Smooth muscle cell (in vitro differentiated cells): ENCODE data around the gene GUK1. TPM values are rescaled to one million over a fixed set of nuclear protein-coding genes. Genes with fewer than 3 reads are reported as not detected.
A peak's percentile ranks its signal among the peaks of the same experiment; 100 is the strongest.

Experiments
- DNase-seq: peaks from one replicate; lab custom pipeline; 2025; ENCODE audit not compliant: unreplicated experiment; lab: John Stamatoyannopoulos, UW
- H2AFZ ChIP-seq: fragments of 200-600 bp; sonication (generic); 2 replicates; pipeline ENCODE4 v1.6.0; 2016; ENCODE audit warnings: antibody characterized with exemption, low read depth, mild to moderate bottlenecking
- H3F3A ChIP-seq: fragments of 200-600 bp; sonication (generic); 2 replicates; pipeline ENCODE4 v1.6.0; 2017; ENCODE audit warnings: antibody characterized with exemption, low read depth
- H3K27ac ChIP-seq: fragments of 200-600 bp; sonication (generic); 2 replicates; pipeline ENCODE4 v1.5.1; 2016; ENCODE audit warnings: low read depth, mild to moderate bottlenecking
- H3K27me3 ChIP-seq: fragments of 200-600 bp; sonication (generic); 2 replicates; pipeline ENCODE4 v1.6.1; 2016; ENCODE audit warnings: low read depth, mild to moderate bottlenecking
- H3K36me3 ChIP-seq: fragments of 200-600 bp; sonication (generic); 2 replicates; pipeline ENCODE4 v1.5.1; 2016; ENCODE audit warnings: low read depth
- H3K4me1 ChIP-seq: fragments of 200-600 bp; sonication (generic); 2 replicates; pipeline ENCODE4 v1.5.1; 2016; ENCODE audit warnings: low read depth
- H3K4me2 ChIP-seq: fragments of 200-600 bp; sonication (generic); 2 replicates; pipeline ENCODE4 v1.6.0; 2016; ENCODE audit warnings: mild to moderate bottlenecking
- H3K4me3 ChIP-seq: fragments of 200-600 bp; sonication (generic); 2 replicates; pipeline ENCODE4 v1.5.1; 2016; ENCODE audit warnings: mild to moderate bottlenecking
- H3K79me2 ChIP-seq: fragments of 200-600 bp; sonication (generic); 2 replicates; pipeline ENCODE4 v1.6.0; 2016; ENCODE audit warnings: low read depth, mild to moderate bottlenecking
- H3K9ac ChIP-seq: fragments of 200-600 bp; sonication (generic); 2 replicates; pipeline ENCODE4 v1.6.0; 2016; ENCODE audit warnings: low read depth
- H3K9me3 ChIP-seq: fragments of 200-600 bp; sonication (generic); replicated peaks from 2 replicates; pipeline ENCODE4 v1.5.1; 2016; ENCODE audit warnings: low read depth
- H4K20me1 ChIP-seq: fragments of 200-600 bp; sonication (generic); 2 replicates; pipeline ENCODE4 v1.6.0; 2016; ENCODE audit warnings: low read depth
- CTCF ChIP-seq: fragments of 200-600 bp; sonication (generic); IDR thresholded peaks from 2 replicates; pipeline ENCODE4 v1.5.1; 2017; ENCODE audit warnings: borderline replicate concordance, mild to moderate bottlenecking, antibody characterized with exemption; ENCODE audit not compliant: insufficient read depth, poor library complexity, severe bottlenecking
- WGBS: methylation state at CpG from one replicate; pipeline ENCODE4 v1.1.7; 2016; ENCODE audit warnings: low lambda C conversion rate; 5-methylcytosine and 5-hydroxymethylcytosine counted together
- polyA plus RNA-seq: library from polyadenylated mRNA; unstranded; fragments of >200 nt; fragmentation: Nextera tagmentation; extraction: Ambion mirVana; gene quantifications from 2 replicates; pipeline ENCODE4 v1.2.1, GENCODE V29; 2016
- total RNA-seq: library from RNA; depleted of rRNA; stranded (reverse); fragments of >200 nt; gene quantifications from 2 replicates; pipeline ENCODE4 v1.2.3, GENCODE V29; 2014

GUK1 gene
- total and polyA plus RNA-seq, 2 experiments from 2014 or later = 205 to 465 TPM

DNA sequence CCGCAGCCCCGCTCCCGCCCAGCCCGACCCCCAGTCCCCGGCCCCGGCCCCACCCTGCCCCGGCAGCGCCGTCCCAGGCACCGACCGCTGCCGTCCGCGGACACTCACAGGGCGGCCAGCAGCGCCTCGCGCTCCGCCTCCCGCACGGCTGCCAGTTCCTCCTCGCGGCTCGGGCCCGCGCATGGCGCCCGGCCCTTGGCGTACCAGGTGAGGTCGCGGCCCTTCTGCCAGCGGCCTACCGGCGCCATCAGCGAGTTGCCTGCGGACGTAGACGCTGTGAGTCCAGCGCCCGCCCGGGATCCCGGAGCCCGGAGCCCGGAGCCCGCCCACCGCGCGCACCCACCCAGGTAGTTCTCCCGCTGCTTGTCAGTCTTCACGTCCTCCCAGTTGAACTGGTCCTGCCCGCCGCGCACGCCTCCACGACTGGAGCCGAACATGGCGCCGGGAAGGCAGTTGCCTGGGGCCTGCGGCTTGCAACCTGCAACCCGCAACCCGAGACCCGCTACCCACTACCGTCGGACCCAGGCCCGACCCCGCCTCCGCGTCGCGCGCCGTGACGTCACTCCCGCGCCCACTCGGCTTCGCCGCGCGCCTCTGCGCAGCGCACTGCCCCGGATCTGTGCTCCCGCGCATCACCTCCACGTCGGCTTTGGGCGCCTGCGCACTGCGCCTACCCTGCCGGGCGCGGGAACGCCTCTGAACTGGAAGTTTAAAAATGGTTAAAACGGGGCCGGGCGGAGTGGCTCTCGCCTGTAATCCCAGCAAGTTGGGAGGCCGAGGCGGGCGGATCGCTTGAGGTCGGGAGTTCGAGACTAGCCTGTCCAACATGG, 37.1 kb upstream of the GUK1 start, which contains the start of gene C1orf35:
Gene C1orf35 (minus strand): TSS at position 535 of the 830 bp plus-strand sequence. CDS start 98 bp downstream, at position 437.
- Histone ChIP-seq H3K9me3 (no peaks in the 10 kb centered on the region), H3K4me2 (peak within 1 kb of the TSS; percentile 96), H3K4me3 (peak within 1 kb of the TSS; percentile 76), H3K9ac (peak within 1 kb of the TSS; percentile 74), H2AFZ (peak within 1 kb of the TSS; percentile 72), H3K79me2 (peaks cover 44% of the 10 kb centered on the region), H3K36me3 (no peaks in the 10 kb centered on the region), H4K20me1 (peaks cover 45% of the 10 kb centered on the region), H3F3A (peaks cover 15% of the 10 kb centered on the region), H3K4me1 (peaks cover 6% of the 10 kb centered on the region), H3K27ac (peak within 1 kb of the TSS; percentile 55), H3K27me3 (no peaks in the 10 kb centered on the region)
- DNase-seq = peak; percentile 73
- WGBS = under 1% methylated on average over 77 of the region's 104 CpGs
- TF ChIP-seq CTCF = no peak

DNA sequence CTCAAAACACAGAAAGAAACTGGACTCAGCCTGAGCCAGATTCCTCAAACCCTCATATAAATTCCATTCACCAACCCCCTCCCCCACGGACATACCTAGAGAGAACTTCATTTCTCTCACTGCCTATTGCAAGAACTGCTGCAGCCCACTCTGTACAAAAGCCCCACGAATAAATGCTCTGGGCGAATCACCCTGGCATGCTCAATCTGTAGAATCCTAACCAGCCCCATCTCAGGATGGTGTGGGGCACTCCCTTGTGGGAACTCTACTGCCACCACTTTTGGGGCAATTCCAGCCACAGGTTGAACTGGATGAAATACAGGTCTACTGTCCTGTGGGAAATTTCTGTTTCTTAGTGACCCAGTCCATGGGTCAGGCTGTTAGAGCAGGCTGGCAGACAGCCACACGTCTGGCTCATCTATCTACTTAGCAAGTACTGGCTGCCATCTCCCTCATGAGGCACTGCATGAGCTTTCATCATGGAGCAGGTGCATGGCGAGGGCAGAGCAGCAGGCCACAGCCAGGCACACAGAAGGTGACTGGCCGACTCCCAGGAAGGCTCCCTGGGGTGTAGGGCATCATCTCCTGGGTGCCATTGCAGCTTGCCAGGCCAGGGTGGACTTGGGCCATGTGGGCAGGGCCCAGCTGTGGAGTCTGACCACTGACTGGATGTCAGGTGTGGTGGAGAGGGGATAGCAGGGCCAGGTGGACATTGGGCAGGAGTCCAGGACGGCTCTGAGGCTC, 35.4 kb upstream of the GUK1 start:
- no peaks in the 10 kb centered on the region for H3K9me3 ChIP-seq
- H3K9ac ChIP-seq = no peak overlapping the region
- H3K4me1 ChIP-seq = peaks cover 12% of the 10 kb centered on the region
- no peak overlapping the region for H3K4me3 ChIP-seq
- no peak overlapping the region for H3K4me2 ChIP-seq
- H2AFZ ChIP-seq = no peak overlapping the region
- H3F3A ChIP-seq = peaks cover 6% of the 10 kb centered on the region
- H3K27me3 ChIP-seq = no peaks in the 10 kb centered on the region
- TF ChIP-seq CTCF = no peak
- WGBS = 88% methylated on average over 7 of the region's 7 CpGs
- DNase-seq = no peak
- peaks cover 38% of the 10 kb centered on the region for H3K79me2 ChIP-seq
- H3K36me3 ChIP-seq = no peaks in the 10 kb centered on the region
- H4K20me1 ChIP-seq = peaks cover 28% of the 10 kb centered on the region
- no peak overlapping the region for H3K27ac ChIP-seq

GRCh38 chr1:228105270-228105995, 34.6 kb upstream of the GUK1 start:
- WGBS = 93% methylated on average over 8 of the region's 9 CpGs
- peaks cover 30% of the 10 kb centered on the region for H3K79me2 ChIP-seq
- H3F3A ChIP-seq = peaks cover 3% of the 10 kb centered on the region
- no peak for TF ChIP-seq CTCF
- no peaks in the 10 kb centered on the region for H3K27me3 ChIP-seq
- H3K9me3 ChIP-seq = no peaks in the 10 kb centered on the region
- H4K20me1 ChIP-seq = peaks cover 21% of the 10 kb centered on the region
- H3K4me1 ChIP-seq = peaks cover 12% of the 10 kb centered on the region
- DNase-seq = no peak
- no peak overlapping the region for H3K27ac ChIP-seq
- H3K4me3 ChIP-seq = no peak overlapping the region
- H3K9ac ChIP-seq = no peak overlapping the region
- no peak overlapping the region for H3K4me2 ChIP-seq
- H3K36me3 ChIP-seq = no peaks in the 10 kb centered on the region
- no peak overlapping the region for H2AFZ ChIP-seq
